Measurements from ENCODE around the gene TJP2.

- TF ChIP-seq CTCF (IDR thresholded peaks at IDR 0.05; ENCODE audit: low read length) (no peak), EZH2 (IDR thresholded peaks at IDR 0.05; ENCODE audit: borderline replicate concordance, low read length) (no peak)
Measured at GRCh38 chr9:69153707-69154521, 20.2 kb upstream of the TJP2 start.
